ENCODE measurements around the gene CR2.
"Not testable (repeated sequence)": the region's sequence is repeated elsewhere in the genome, so short reads cannot be mapped to it uniquely, and the experiment has no call there.

Gene CR2

GRCh38 chr1:207463571-207463970 is 9.4 kb downstream of the CR2 start:
- no peak for TF ChIP-seq CTCF (IDR thresholded peaks at IDR 0.05; ENCODE audit: extremely low read depth, missing control alignments)
- DNase-seq (ENCODE audit: low spot score) = no peak

- TF ChIP-seq CTCF (IDR thresholded peaks at IDR 0.05; ENCODE audit: extremely low read depth, missing control alignments) = no peak
These were observed 16.8 kb downstream of the CR2 start for GRCh38 chr1:207470927-207471326.

GRCh38 chr1:207474210-207474609 is 20.1 kb downstream of the CR2 start:
- DNase-seq (ENCODE audit: low spot score) = no peak
- no peak for TF ChIP-seq CTCF (IDR thresholded peaks at IDR 0.05; ENCODE audit: extremely low read depth, missing control alignments)

More at GRCh38 chr1:207470927-207471326, 16.8 kb downstream of the CR2 start:
- DNase-seq (ENCODE audit: low spot score) = no peak

GRCh38 chr1:207486198-207486597 is 32.1 kb downstream of the CR2 start:
- no peak for TF ChIP-seq CTCF (IDR thresholded peaks at IDR 0.05; ENCODE audit: extremely low read depth, missing control alignments)
- DNase-seq (ENCODE audit: low spot score) = no peak

- DNase-seq (ENCODE audit: low spot score) = no peak
- no peak for TF ChIP-seq CTCF (IDR thresholded peaks at IDR 0.05; ENCODE audit: extremely low read depth, missing control alignments)
These were observed 33.5 kb downstream of the CR2 start for GRCh38 chr1:207487636-207488035.

GRCh38 chr1:207493212-207493611 is 39.1 kb downstream of the CR2 start:
- TF ChIP-seq CTCF (IDR thresholded peaks at IDR 0.05; ENCODE audit: extremely low read depth, missing control alignments) = no peak
- DNase-seq (ENCODE audit: low spot score) = no peak

- TF ChIP-seq CTCF (IDR thresholded peaks at IDR 0.05; ENCODE audit: extremely low read depth, missing control alignments) = no peak
- no peak for DNase-seq (ENCODE audit: low spot score)
These were observed 40.0 kb downstream of the CR2 start for GRCh38 chr1:207494171-207494570.

GRCh38 chr1:207495281-207495680 is 41.2 kb downstream of the CR2 start:
- not testable (repeated sequence) for DNase-seq (ENCODE audit: low spot score)
